HUDEP-2 (cell line): ENCODE measurements around the gene APPBP2.
"Not testable (repeated sequence)": the region's sequence is repeated elsewhere in the genome, so short reads cannot be mapped to it uniquely, and the experiment has no call there.

ENCODE experiments used
- DNase-seq, 76 experiments: peaks; one replicate each; lab custom pipeline; 2025; ENCODE audit not compliant: unreplicated experiment in 76 of 76; lab: John Stamatoyannopoulos, UW

Gene APPBP2

DNA sequence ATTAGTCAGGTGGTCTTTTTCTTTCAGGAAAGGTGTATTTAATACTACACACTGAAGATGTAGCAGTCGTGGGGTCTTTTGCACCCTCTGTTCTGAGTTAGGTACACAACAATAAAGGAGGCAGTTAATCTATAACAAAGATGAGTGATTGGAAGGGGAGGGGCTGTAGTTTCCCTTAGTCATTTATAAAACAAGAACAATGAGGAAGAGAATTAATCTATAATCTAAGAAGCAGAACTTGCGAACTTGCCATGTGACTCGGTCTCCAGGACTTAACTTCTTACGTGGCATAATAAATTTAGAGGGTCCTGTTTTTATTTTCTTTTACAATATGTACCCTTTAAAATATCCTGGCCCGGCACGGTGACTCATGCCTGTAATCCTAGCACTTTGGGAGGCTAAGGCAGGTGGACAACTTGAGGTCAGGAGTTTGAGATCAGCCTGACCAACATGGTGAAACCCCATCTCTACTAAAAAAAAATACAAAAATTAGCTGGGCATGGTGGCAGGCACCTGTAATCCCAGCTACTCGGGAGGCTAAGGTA is 8.6 kb upstream of the APPBP2 start:
- DNase-seq = no peak

GRCh38 chr17:60534010-60534555 is 8.0 kb upstream of the APPBP2 start:
- DNase-seq = no peak

DNA sequence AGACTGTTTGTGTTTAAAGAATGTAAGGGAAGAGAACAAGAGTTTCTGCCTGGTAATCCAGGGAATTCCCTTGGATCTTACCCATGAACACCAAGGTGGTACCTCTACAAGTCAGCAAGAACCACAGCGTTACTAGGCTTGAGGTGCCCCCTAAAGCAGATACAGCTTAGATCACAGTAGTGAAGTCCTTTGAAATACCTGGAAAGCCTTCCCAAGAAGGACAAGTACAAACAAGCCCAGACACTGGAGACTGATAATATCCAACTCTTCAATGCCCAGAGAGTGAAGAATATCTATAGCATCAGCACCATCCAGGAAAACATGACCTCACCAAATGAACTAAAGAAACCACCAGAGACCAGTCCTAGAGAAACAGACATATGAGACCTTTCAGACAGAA is 3.8 kb upstream of the APPBP2 start:
- no peak for DNase-seq

- no peak for DNase-seq
Observed at GRCh38 chr17:60528828-60529227, 2.8 kb upstream of the APPBP2 start.

DNA sequence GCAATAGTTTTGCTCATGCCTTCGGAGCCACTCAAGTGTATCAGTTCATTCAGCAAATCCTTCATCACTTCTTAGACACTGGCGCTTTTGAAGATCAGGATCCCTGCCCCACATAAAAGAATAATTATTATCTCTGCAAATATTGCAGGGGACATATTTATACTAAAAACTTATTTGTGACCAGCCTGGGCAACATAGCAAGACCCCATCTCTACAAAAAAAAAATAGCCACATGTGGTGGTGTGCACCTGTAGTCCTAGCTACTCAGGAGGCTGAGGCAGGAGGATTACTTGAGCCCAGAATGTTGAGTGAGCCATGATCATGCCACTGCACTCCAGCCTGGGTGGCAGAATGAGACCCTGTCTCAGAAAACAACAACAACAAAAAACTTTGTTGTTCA is 1.7 kb upstream of the APPBP2 start:
- DNase-seq = no peak

- DNase-seq = no peak
Observed at GRCh38 chr17:60526726-60527125, 684 bp upstream of the APPBP2 start.

- peak in 1 of 76 experiments; percentile 17 for DNase-seq
Observed at GRCh38 chr17:60525328-60525684, 736 bp downstream of the APPBP2 start.

- no peak for DNase-seq
Observed at GRCh38 chr17:60524463-60525327, 1.3 kb downstream of the APPBP2 start.

- no peak for DNase-seq
Observed at GRCh38 chr17:60523822-60524221, 2.2 kb downstream of the APPBP2 start.

- DNase-seq = no peak
Observed at GRCh38 chr17:60522889-60523626, 3.0 kb downstream of the APPBP2 start.

DNA sequence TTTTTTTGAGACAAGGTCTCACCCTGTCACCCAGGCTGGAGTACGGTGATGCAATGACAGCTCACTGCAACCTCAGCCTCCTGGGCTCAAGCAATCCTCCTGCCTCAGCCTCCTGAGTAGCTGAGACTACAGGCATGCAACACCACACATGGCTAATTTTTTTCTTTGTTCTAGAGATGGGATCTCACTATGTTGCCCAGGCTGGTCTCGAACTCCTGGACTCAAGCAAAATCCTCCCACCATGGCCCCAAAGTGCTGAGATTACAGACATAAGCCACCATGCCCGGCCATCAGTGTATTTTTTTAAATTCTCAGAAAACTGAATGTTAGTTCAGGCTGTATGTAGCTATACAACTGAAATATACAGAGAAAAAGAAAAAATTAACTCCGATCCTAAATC is 6.2 kb downstream of the APPBP2 start:
- DNase-seq = no peak

GRCh38 chr17:60515683-60516082 is 10.4 kb downstream of the APPBP2 start:
- DNase-seq = not testable (repeated sequence)

- not testable (repeated sequence) for DNase-seq
Observed at GRCh38 chr17:60515199-60515598, 10.8 kb downstream of the APPBP2 start.

DNA sequence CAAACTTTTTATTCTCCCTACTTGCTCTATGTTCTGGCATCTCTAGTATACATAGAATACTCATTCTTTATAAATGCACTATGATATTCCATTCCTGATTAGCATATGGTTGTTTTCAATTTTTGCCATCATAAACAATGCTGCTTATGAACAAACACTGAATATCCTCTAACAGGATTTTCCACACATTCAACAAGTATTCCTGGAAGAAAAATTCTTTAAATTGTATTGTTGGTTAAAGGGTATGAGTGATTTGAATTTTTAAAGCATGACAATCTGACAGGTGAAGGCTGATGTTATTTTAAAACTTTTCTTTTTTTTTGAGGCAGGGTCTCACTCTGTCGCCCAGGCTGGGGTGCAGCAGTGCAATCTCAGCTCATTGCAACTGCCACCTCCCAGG is 11.5 kb downstream of the APPBP2 start:
- DNase-seq = no peak

- DNase-seq = no peak
Observed at GRCh38 chr17:60514053-60514452, 12.0 kb downstream of the APPBP2 start.

DNA sequence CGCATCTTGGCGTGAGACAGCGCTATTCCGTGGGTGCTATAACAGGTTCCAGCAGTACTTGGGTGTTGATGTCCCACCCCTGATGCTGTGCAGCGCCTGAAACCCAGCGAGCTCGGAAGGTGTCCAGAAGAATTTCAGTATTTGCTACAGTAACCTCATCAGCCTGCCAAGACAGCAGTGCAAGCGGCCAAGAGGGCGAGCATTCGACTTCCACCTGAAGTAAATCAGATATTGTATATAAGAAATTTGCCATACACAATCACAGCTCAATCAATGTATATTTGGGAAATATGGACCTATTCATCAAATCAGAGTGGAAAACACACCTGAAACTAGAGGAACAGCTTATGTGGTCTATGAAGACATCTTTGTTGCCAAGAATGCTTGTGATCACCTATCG is 13.0 kb downstream of the APPBP2 start:
- no peak for DNase-seq

DNA sequence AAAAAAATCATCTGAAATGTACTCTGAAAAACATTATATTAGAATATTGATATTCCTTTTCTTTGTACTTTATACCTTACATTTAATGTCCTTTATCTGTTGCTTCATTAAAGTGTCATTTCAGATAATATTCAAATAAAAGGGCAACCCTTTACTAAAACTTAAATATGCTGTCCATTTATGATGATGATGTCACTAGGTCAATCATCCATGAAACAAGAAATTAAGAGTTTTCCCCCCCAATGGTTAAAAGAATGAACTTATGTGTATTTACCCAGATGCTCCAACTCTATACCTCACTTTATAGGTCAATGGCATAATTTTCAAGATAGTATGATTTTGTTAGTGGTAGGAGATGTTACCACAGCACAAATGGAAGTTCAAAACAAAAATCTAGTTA is 15.3 kb downstream of the APPBP2 start:
- DNase-seq = no peak

DNA sequence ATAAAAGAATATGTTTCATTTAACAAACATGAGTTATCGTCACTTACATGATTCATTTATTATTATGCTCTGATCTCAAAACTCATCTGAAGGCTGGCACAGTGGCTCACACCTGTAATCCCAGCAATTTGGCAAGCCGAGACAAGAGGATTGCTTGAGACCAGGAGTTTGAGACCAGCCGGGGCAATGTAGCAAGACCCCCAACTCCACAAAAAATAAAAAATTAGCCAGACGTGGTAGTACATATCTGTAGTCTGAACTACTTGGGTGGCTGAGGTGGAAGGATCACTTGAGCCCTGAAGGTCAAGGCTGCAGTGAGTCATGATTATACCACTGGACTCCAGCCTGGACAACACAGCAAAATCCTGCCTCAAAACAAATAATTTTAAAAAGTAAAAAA is 16.0 kb downstream of the APPBP2 start:
- DNase-seq = no peak

DNA sequence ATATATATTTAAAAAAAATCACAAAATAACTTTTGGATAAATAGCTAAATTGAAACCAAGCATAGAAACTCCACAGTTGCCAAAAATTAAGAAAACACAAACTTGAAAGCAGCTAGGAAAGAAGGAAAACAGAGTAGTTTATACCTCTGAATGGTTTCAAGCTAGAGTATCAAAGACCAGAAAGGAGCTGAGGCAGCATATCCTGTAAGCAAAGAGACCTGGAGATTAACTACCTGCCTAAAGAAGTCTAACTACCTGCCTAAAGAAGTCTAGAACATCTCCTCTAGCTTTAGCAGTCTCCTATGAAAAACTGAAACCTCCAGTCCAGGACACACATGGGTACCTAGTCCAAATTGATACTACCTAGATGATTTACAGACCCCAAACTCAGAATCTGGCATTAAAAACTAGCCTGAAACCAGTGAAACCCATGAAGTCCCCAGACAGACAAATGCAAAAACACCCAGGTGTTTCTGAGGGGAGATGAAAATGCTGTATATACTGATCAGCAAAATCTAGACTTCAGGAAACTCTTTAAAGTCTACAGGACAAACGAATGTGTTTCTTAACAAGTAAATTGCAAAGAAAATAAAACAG is 17.6 kb downstream of the APPBP2 start:
- DNase-seq = no peak

DNA sequence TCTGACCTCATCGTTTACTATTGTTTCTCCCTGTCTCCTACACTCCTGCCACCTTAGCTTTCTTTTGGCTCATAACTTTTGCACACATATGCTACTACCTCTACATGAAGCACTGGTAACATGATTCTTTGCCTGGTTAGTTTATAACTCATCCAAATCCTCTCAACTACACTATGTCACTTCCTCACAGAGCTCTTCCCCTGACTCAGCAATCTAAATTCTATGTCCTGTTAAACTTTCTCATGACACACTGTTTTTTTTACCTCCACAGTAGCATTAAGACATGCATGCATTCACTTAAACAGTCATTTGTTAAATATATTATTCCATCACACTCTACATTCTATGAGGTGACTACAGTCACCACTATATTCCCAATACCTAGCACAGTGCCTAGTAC is 19.7 kb downstream of the APPBP2 start:
- no peak for DNase-seq

- no peak for DNase-seq
Observed at GRCh38 chr17:60502145-60502544, 23.9 kb downstream of the APPBP2 start.
